ENCODE results near the gene TMEM47. TPM values are rescaled to one million over a fixed set of nuclear protein-coding genes. Genes with fewer than 3 reads are reported as not detected.

The TMEM47 gene
- total RNA-seq, result 10 to 100 TPM in 5 of 6 donors, 1 to 10 TPM in 1; 7.3 to 34.4 (median 26.5) TPM

GRCh38 chrX:34656842-34657725 lies at the start of gene TMEM47:
Gene TMEM47 (minus strand): TSS chrX:34657285. CDS start chrX:34657029, 256 bp downstream.
- Histone ChIP-seq H3K9me3 (peaks cover 0 to 6% (median 0%) of the 10 kb centered on the region in 4 donors), H3K36me3 (no peaks in the 10 kb centered on the region), H3K27ac (peak within 1 kb of the TSS; percentile 62 to 86 (median 78)), H3K27me3 (peaks cover 0 to 6% (median 0%) of the 10 kb centered on the region in 4 donors), H3K4me3 (peak within 1 kb of the TSS; percentile 38 to 63 (median 55)), H3K4me1 (peaks cover 0 to 5% (median 0%) of the 10 kb centered on the region in 4 donors)
- TF ChIP-seq EP300 (IDR thresholded peaks at IDR 0.05), result no peak
- TF ChIP-seq CTCF (IDR thresholded peaks at IDR 0.05), result peak in 2 of 6 experiments; percentile 5 to 25
- peak in 3 of 4 donors; percentile 34 to 73 (median 64) for TF ChIP-seq POLR2A (IDR thresholded peaks at IDR 0.05)
- TF ChIP-seq POLR2AphosphoS5 (IDR thresholded peaks at IDR 0.05), result peak in 1 of 2 donors; percentile 50
- DNase-seq (peak; percentile 64 to 92), ATAC-seq (ENCODE audit: low FRiP score in 2 of 2) (peak; percentile 92 to 98)
- 40% methylated on average over 52 of the region's 100 CpGs; no CpG with 5 or more reads in 1 of the 2 donors for WGBS, 2 donors

- ATAC-seq (ENCODE audit: low FRiP score in 2 of 2), result no peak
- 61 to 79% methylated on average over 2 of the region's 2 CpGs for WGBS, 2 donors
Observed at GRCh38 chrX:34687095-34687494, 30.0 kb upstream of the TMEM47 start.

GRCh38 chrX:34659575-34659974 lies 2.5 kb upstream of the TMEM47 start:
- peaks cover 0 to 6% (median 0%) of the 10 kb centered on the region in 4 donors for H3K27me3 ChIP-seq
- DNase-seq, result no peak
- 52 to 86% methylated on average over 1 of the region's 1 CpG for WGBS, 2 donors
- H3K4me1 ChIP-seq, result peaks cover 0 to 5% (median 0%) of the 10 kb centered on the region in 4 donors
- H3K36me3 ChIP-seq, result no peaks in the 10 kb centered on the region
- H3K9me3 ChIP-seq, result peaks cover 0 to 6% (median 0%) of the 10 kb centered on the region in 4 donors
- no peak overlapping the region for H3K4me3 ChIP-seq
- no peak for ATAC-seq (ENCODE audit: low FRiP score in 2 of 2)
- H3K27ac ChIP-seq, result no peak overlapping the region
- TF ChIP-seq POLR2A (IDR thresholded peaks at IDR 0.05) (no peak), POLR2AphosphoS5 (IDR thresholded peaks at IDR 0.05) (no peak), CTCF (IDR thresholded peaks at IDR 0.05) (no peak), EP300 (IDR thresholded peaks at IDR 0.05) (no peak)

More at GRCh38 chrX:34687095-34687494, 30.0 kb upstream of the TMEM47 start:
- no peak overlapping the region for H3K27ac ChIP-seq
- H3K9me3 ChIP-seq, result no peaks in the 10 kb centered on the region
- no peaks in the 10 kb centered on the region for H3K36me3 ChIP-seq
- H3K4me1 ChIP-seq, result no peaks in the 10 kb centered on the region
- no peaks in the 10 kb centered on the region for H3K27me3 ChIP-seq
- DNase-seq, result no peak
- no peak for TF ChIP-seq CTCF (IDR thresholded peaks at IDR 0.05)
- no peak for TF ChIP-seq POLR2AphosphoS5 (IDR thresholded peaks at IDR 0.05)
- no peak for TF ChIP-seq POLR2A (IDR thresholded peaks at IDR 0.05)
- TF ChIP-seq EP300 (IDR thresholded peaks at IDR 0.05), result no peak
- no peak overlapping the region for H3K4me3 ChIP-seq

- Histone ChIP-seq H3K9me3 (peaks cover 0 to 6% (median 0%) of the 10 kb centered on the region in 4 donors), H3K27ac (no peak overlapping the region), H3K27me3 (peaks cover 0 to 6% (median 0%) of the 10 kb centered on the region in 4 donors), H3K36me3 (no peaks in the 10 kb centered on the region), H3K4me3 (no peak overlapping the region), H3K4me1 (peaks cover 0 to 5% (median 0%) of the 10 kb centered on the region in 4 donors)
- 79 to 86% methylated on average over 4 of the region's 4 CpGs for WGBS, 2 donors
- TF ChIP-seq POLR2A (IDR thresholded peaks at IDR 0.05) (no peak), CTCF (IDR thresholded peaks at IDR 0.05) (no peak), POLR2AphosphoS5 (IDR thresholded peaks at IDR 0.05) (no peak), EP300 (IDR thresholded peaks at IDR 0.05) (no peak)
- ATAC-seq (ENCODE audit: low FRiP score in 2 of 2), result no peak
- no peak for DNase-seq
Observed at GRCh38 chrX:34658326-34658725, 1.2 kb upstream of the TMEM47 start.

All from upper lobe of left lung (tissue), 6 donors.